ENCODE data around the gene GPRC5A.

- TF ChIP-seq EZH2 (IDR thresholded peaks at IDR 0.05; ENCODE audit: insufficient read depth, poor library complexity, severe bottlenecking): no peak
- no peak for TF ChIP-seq EZH2phosphoT487 (IDR thresholded peaks at IDR 0.05; ENCODE audit: insufficient read depth, low read depth)
Observed at GRCh38 chr12:12915656-12916055, 24.3 kb downstream of the GPRC5A start.

Data from GM23248 (cell line).